Ovary (tissue), 9 donors: Measurements from ENCODE around the gene SHROOM3. TPM values are rescaled to one million over a fixed set of nuclear protein-coding genes. Genes with fewer than 3 reads are reported as not detected.

Experiments used
- DNase-seq, 5 donors: peaks; one replicate each; pipeline ENCODE4 v3.0.0-alpha.2; 2019 to 2020
- H3K27ac ChIP-seq, 2 donors: fragments of 200-600 bp; one replicate each; pipeline versions ENCODE4 v1.5.1 to v1.8.0; 2019 to 2022
- H3K27me3 ChIP-seq: fragments of 200-600 bp; one replicate; pipeline ENCODE4 v1.8.0; 2022
- H3K36me3 ChIP-seq: fragments of 200-600 bp; sonication (generic); one replicate; pipeline ENCODE4 v1.5.1; 2019
- H3K4me1 ChIP-seq: one replicate; pipeline ENCODE4 v1.8.1; 2013; ENCODE audit warnings: mild to moderate bottlenecking, moderate library complexity; ENCODE audit not compliant: insufficient read depth
- H3K4me3 ChIP-seq: fragments of 200-600 bp; sonication (generic); one replicate; pipeline ENCODE4 v1.5.1; 2017
- H3K9me3 ChIP-seq, 2 donors: fragments of 200-600 bp in 1 of 2; sonication (generic) in 1 of 2; one replicate each; pipeline versions ENCODE4 v1.5.1 to v1.8.1; 2013 to 2019; ENCODE audit warnings: mild to moderate bottlenecking in 1 of 2, moderate library complexity in 1 of 2
- EP300 ChIP-seq: sonication (generic); formaldehyde crosslinking; IDR thresholded peaks from one replicate; pipeline ENCODE4 v1.6.1; 2017; ENCODE audit warnings: antibody characterized with exemption
- POLR2A ChIP-seq: fragments of 450-650 bp; IDR thresholded peaks from one replicate; pipeline ENCODE4 v1.6.1; 2017; ENCODE audit warnings: antibody characterized with exemption, mild to moderate bottlenecking, moderate library complexity
- WGBS, 3 donors: extraction: QIAGEN DNeasy Blood & Tissue Kit in 1 of 3; methylation state at CpG; one replicate each; pipeline versions ENCODE4 v1.1.5 to v1.1.7; 2013 to 2017; 5-methylcytosine and 5-hydroxymethylcytosine counted together
- intact Hi-C, 4 donors: fragments of 100-400 bp; cut with DNase I; formaldehyde crosslinking; loops; one replicate each; pipeline versions ENCODE4 v1.11.0 to v1.15.1; 2022 to 2023
- polyA plus RNA-seq, 2 donors: library from polyadenylated mRNA; stranded (reverse); fragments of 200-250 nt in 1 of 2; fragments of 350-450 nt in 1 of 2; fragmentation: Illumina TruSeq in 1 of 2; extraction: RNeasy Lipid Tissue Mini Kit (QIAGEN cat#74804) in 1 of 2; gene quantifications; one replicate each; pipeline ENCODE4 v1.2.3, GENCODE V29; 2013 to 2014
- total RNA-seq, 7 donors: library from RNA; depleted of rRNA in 2 of 7; stranded (reverse); fragments of >200 nt in 2 of 7; fragmentation: NEBNext Ultra II Directional in 3 of 7; extraction: Animal tissue kit (Norgen Biotek cat#: 25700) in 3 of 7; gene quantifications; one replicate each; pipeline versions ENCODE4 v1.1.0 to v1.2.4, GENCODE V29; 2016 to 2023
- TF ChIP-seq, protein P1 (sequence below), 3 donors: fragments of 450-650 bp in 2 of 3; fragments of 200-600 bp in 1 of 3; IDR thresholded peaks; one replicate each; pipeline versions ENCODE4 v1.5.1 to v1.8.0; 2016 to 2022; ENCODE audit warnings: antibody characterized with exemption in 3 of 3, mild to moderate bottlenecking in 1 of 3
- donor health status: DM: no; HTN: no; CAD: no; lungs with moderate emphysema.
- donor health status: DM: no; HTN: no; CAD: no.
- donor health status: Bipolar disorder and iron deficiency.
- donor health status: DM: yes; HTN: yes; CAD: no.
- donor health status: DM: no; HTN: no; CAD: no.
- donor health status: DM: yes; HTN: yes; CAD: no.

The SHROOM3 gene
- total and polyA plus RNA-seq, 9 donors = 0.80 to 70.1 (median 3.8) TPM

DNA sequence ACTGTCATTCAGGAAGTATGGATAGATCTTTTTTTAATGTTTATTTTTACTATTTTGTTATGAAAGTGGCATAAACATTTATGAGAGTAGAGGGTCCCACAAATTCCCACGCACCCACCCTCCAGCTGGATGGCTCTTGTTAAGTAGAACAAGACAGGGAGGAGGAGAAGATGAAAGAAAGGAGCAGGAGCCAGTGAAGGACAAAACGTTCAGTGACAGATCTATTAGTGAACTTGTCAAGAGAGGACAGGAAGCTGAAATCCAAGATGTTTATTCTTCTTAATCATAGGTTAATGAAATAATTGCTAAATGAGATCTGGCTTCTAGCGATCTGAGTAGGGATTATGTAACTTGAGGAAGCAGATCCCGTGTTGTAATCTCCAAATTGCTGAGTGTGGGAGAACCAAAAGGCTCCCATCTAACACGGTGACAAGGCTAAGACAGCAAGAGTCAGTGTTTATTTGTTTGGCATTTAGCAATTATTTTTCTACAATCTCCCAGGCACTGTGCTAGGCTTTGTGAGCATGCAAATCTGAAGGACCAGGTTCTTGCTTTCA lies 162.5 kb downstream of the SHROOM3 start:
- no peaks in the 10 kb centered on the region for H3K27me3 ChIP-seq
- intact Hi-C loops = no loop called here
- H3K27ac ChIP-seq = no peak overlapping the region
- no peaks in the 10 kb centered on the region for H3K4me1 ChIP-seq
- no peaks in the 10 kb centered on the region for H3K9me3 ChIP-seq
- 58 to 67% (median 58%) methylated on average over 5 of the region's 5 CpGs for WGBS, 3 donors
- DNase-seq = no peak
- TF ChIP-seq POLR2A (no peak), EP300 (no peak)
- TF ChIP-seq, protein P1, sequence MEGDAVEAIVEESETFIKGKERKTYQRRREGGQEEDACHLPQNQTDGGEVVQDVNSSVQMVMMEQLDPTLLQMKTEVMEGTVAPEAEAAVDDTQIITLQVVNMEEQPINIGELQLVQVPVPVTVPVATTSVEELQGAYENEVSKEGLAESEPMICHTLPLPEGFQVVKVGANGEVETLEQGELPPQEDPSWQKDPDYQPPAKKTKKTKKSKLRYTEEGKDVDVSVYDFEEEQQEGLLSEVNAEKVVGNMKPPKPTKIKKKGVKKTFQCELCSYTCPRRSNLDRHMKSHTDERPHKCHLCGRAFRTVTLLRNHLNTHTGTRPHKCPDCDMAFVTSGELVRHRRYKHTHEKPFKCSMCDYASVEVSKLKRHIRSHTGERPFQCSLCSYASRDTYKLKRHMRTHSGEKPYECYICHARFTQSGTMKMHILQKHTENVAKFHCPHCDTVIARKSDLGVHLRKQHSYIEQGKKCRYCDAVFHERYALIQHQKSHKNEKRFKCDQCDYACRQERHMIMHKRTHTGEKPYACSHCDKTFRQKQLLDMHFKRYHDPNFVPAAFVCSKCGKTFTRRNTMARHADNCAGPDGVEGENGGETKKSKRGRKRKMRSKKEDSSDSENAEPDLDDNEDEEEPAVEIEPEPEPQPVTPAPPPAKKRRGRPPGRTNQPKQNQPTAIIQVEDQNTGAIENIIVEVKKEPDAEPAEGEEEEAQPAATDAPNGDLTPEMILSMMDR (IDR thresholded peaks at IDR 0.05) = no peak
- no peak overlapping the region for H3K4me3 ChIP-seq
- no peaks in the 10 kb centered on the region for H3K36me3 ChIP-seq

DNA sequence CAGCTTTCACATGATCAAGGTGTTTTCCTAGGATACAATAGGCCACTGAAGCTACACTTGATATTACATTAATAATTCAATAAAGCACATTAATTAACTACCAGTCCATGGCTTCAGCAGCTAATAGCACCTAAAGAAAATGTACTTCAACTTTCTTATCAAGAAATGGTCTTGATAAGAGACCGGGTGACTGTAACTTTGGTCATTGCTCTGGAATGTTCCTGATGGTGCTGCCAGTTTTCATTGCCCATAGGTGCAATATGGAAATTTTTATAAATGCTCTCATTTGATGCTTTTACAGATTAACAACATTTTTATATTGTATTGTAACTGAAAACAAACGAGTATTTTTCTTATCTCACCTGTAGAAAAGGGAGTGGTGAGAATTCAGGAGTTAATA lies 165.4 kb downstream of the SHROOM3 start:
- no peaks in the 10 kb centered on the region for H3K36me3 ChIP-seq
- H3K4me1 ChIP-seq = no peaks in the 10 kb centered on the region
- no peaks in the 10 kb centered on the region for H3K9me3 ChIP-seq
- no peak for DNase-seq
- no peak overlapping the region for H3K4me3 ChIP-seq
- TF ChIP-seq, protein P1 (IDR thresholded peaks at IDR 0.05) = no peak
- TF ChIP-seq POLR2A = no peak
- H3K27me3 ChIP-seq = no peaks in the 10 kb centered on the region
- intact Hi-C loops = loop anchor here in 1 of 4 donors (10.0 kb wide), 1 partner anchor 86 kb away; no protein-coding TSS in a partner anchor
- WGBS, 3 donors = 70 to 76% (median 71%) methylated on average over 2 of the region's 2 CpGs
- H3K27ac ChIP-seq = no peak overlapping the region

DNA sequence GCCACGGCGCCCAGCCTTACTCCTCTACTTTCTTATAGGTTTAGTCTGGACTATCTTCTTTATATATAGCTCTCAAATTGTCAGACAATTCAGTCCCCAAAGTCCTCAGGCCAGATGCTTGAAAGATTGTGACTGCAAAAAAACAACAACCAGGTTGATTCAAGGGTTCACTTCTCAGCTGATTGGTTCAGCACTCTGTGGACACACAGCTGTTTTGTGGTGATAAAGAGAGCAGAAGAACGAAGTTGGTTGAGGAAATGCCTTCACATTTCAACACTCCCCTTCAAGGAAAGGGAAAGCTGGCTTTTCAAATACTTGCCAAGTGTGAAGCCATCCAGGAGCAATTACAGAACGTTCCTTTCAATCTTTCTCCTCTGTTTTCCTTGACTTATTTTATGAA lies 166.8 kb downstream of the SHROOM3 start:
- TF ChIP-seq, protein P1 (IDR thresholded peaks at IDR 0.05) = no peak
- no peak for TF ChIP-seq EP300
- no peak for TF ChIP-seq POLR2A
- Histone ChIP-seq H3K4me3 (no peak overlapping the region), H3K36me3 (no peaks in the 10 kb centered on the region), H3K4me1 (no peaks in the 10 kb centered on the region), H3K27ac (no peak overlapping the region), H3K9me3 (no peaks in the 10 kb centered on the region), H3K27me3 (no peaks in the 10 kb centered on the region)
- WGBS, 3 donors = 46 to 49% (median 48%) methylated on average over 4 of the region's 4 CpGs
- intact Hi-C loops = loop anchor here in 1 of 4 donors (10.0 kb wide), 1 partner anchor 87 kb away; no protein-coding TSS in a partner anchor
- DNase-seq = no peak

DNA sequence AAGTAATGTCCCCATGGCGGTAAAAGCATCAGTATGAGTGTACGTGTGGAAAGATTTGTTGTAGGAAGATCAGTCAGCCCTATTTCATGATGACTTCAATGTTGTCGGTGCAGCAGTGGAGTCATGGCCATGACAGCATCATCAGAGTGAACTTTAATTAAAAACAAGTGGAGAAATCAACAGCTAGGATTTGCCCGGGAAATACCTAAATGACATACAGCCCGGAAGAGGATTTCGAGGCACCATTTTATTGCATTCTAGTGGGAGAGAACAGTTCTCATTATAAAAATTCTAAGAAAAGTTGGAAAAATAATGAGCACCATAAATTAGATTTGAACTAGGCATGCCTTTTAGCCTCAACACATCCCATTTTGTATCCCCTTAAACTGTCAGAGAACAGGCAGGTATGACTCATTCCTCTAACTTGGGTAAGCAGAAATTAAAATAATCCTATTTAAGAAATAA lies 170.1 kb downstream of the SHROOM3 start:
- DNase-seq = no peak
- no peak for TF ChIP-seq EP300
- TF ChIP-seq POLR2A = no peak
- TF ChIP-seq, protein P1 (IDR thresholded peaks at IDR 0.05) = no peak
- no peak overlapping the region for H3K27ac ChIP-seq
- H3K4me3 ChIP-seq = no peak overlapping the region
- no peaks in the 10 kb centered on the region for H3K27me3 ChIP-seq
- intact Hi-C loops = loop anchor here in 2 of 4 donors (5.0 to 10.0 kb wide), 2 partner anchors 90 to 93 kb away; no protein-coding TSS in a partner anchor
- H3K9me3 ChIP-seq = no peaks in the 10 kb centered on the region
- H3K36me3 ChIP-seq = no peaks in the 10 kb centered on the region
- WGBS, 3 donors = 58 to 69% (median 65%) methylated on average over 6 of the region's 6 CpGs
- peaks cover 7% of the 10 kb centered on the region for H3K4me1 ChIP-seq
